Measurements from ENCODE around the gene NFATC1.
"Not testable (repeated sequence)": the region's sequence is repeated elsewhere in the genome, so short reads cannot be mapped to it uniquely, and the experiment has no call there.

Gene NFATC1

GRCh38 chr18:79374408-79375171, 21.1 kb upstream of the NFATC1 start:
- no peak for TF ChIP-seq CTCF (conservative IDR thresholded peaks at IDR 0.05; ENCODE audit: low read depth, low read length)
- DNase-seq (ENCODE audit: low read depth) = no peak

GRCh38 chr18:79375441-79376154, 20.1 kb upstream of the NFATC1 start:
- H3K4me3 ChIP-seq (ENCODE audit: low read length) = no peak overlapping the region
- no peak for TF ChIP-seq CTCF (conservative IDR thresholded peaks at IDR 0.05; ENCODE audit: low read depth, low read length)
- DNase-seq (ENCODE audit: low read depth) = no peak

More at GRCh38 chr18:79374408-79375171, 21.1 kb upstream of the NFATC1 start:
- no peak overlapping the region for H3K4me3 ChIP-seq (ENCODE audit: low read length)

GRCh38 chr18:79376661-79377060, 19.1 kb upstream of the NFATC1 start:
- not testable (repeated sequence) for H3K4me3 ChIP-seq (ENCODE audit: low read length); DNase-seq (ENCODE audit: low read depth)

- no peak overlapping the region for H3K4me3 ChIP-seq (ENCODE audit: low read length)
- no peak for TF ChIP-seq CTCF (conservative IDR thresholded peaks at IDR 0.05; ENCODE audit: low read depth, low read length)
- DNase-seq (ENCODE audit: low read depth) = no peak
Measured at GRCh38 chr18:79377187-79377891, 18.4 kb upstream of the NFATC1 start.

- peak; percentile 93 for TF ChIP-seq CTCF (conservative IDR thresholded peaks at IDR 0.05; ENCODE audit: low read depth, low read length)
- DNase-seq (ENCODE audit: low read depth) = no peak
- H3K4me3 ChIP-seq (ENCODE audit: low read length) = no peak overlapping the region
Measured at GRCh38 chr18:79378536-79379250, 17.0 kb upstream of the NFATC1 start.

- H3K4me3 ChIP-seq (ENCODE audit: low read length) = no peak overlapping the region
- no peak for TF ChIP-seq CTCF (conservative IDR thresholded peaks at IDR 0.05; ENCODE audit: low read depth, low read length)
- no peak for DNase-seq (ENCODE audit: low read depth)
Measured at GRCh38 chr18:79379251-79379905, 16.4 kb upstream of the NFATC1 start.
